GM21529 (cell line): ENCODE results near the gene IPPK.
A peak's percentile ranks its signal among the peaks of the same experiment; 100 is the strongest.

Source experiments
- ATAC-seq: cut with Tn5 transposase; IDR thresholded peaks from one replicate; pipeline ENCODE4 v1.9.1; 2021; ENCODE audit not compliant: unreplicated experiment

IPPK gene

GRCh38 chr9:92669890-92670708 lies at the start of gene IPPK:
TSS of gene IPPK (minus strand) at chr9:92670131. CDS start at chr9:92669988, 143 bp downstream.
- ATAC-seq = peak; percentile 91

- no peak for ATAC-seq
Measured at GRCh38 chr9:92719028-92719647, 49.2 kb upstream of the IPPK start.

GRCh38 chr9:92718086-92719001 lies 48.4 kb upstream of the IPPK start:
- no peak for ATAC-seq

GRCh38 chr9:92717201-92718085 lies 47.5 kb upstream of the IPPK start:
- ATAC-seq = no peak

GRCh38 chr9:92716557-92716956 lies 46.6 kb upstream of the IPPK start:
- ATAC-seq = no peak

- ATAC-seq = no peak
Measured at GRCh38 chr9:92715488-92716231, 45.7 kb upstream of the IPPK start.

GRCh38 chr9:92714787-92715487 lies 45.0 kb upstream of the IPPK start:
- ATAC-seq = no peak

- ATAC-seq = no peak
Measured at GRCh38 chr9:92714016-92714415, 44.1 kb upstream of the IPPK start.

- ATAC-seq = no peak
Measured at GRCh38 chr9:92713528-92713927, 43.6 kb upstream of the IPPK start.

- no peak for ATAC-seq
Measured at GRCh38 chr9:92712767-92713166, 42.8 kb upstream of the IPPK start.

- no peak for ATAC-seq
Measured at GRCh38 chr9:92711844-92712243, 41.9 kb upstream of the IPPK start.

- ATAC-seq = no peak
Measured at GRCh38 chr9:92711146-92711545, 41.2 kb upstream of the IPPK start.

GRCh38 chr9:92710368-92710767 lies 40.4 kb upstream of the IPPK start:
- no peak for ATAC-seq

GRCh38 chr9:92709954-92710353 lies 40.0 kb upstream of the IPPK start:
- no peak for ATAC-seq

- no peak for ATAC-seq
Measured at GRCh38 chr9:92709240-92709639, 39.3 kb upstream of the IPPK start.

- no peak for ATAC-seq
Measured at GRCh38 chr9:92707530-92707929, 37.6 kb upstream of the IPPK start.

GRCh38 chr9:92706218-92706940 lies 36.4 kb upstream of the IPPK start:
- peak; percentile 57 for ATAC-seq

- ATAC-seq = no peak
Measured at GRCh38 chr9:92704528-92704927, 34.6 kb upstream of the IPPK start.

- no peak for ATAC-seq
Measured at GRCh38 chr9:92696619-92697018, 26.7 kb upstream of the IPPK start.
